ENCODE results near the gene SPATA2L.

DNA sequence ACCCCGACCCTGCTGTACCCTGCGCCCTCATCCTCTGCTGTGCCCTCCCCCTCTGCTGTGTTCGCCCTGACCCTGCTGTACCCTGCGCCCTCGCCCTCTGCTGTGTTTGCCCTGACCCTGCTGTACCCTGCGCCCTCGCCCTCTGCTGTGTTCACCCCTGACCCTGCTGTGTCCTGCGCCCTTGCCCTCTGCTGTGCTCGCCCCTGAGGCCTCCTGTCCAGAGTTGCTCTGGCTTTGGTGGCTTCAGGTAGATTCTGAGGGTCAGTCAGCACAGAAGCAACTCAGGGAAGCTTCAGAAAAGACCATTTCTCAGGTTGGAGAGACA lies 31.4 kb upstream of the SPATA2L start:
- TF ChIP-seq, protein P1, sequence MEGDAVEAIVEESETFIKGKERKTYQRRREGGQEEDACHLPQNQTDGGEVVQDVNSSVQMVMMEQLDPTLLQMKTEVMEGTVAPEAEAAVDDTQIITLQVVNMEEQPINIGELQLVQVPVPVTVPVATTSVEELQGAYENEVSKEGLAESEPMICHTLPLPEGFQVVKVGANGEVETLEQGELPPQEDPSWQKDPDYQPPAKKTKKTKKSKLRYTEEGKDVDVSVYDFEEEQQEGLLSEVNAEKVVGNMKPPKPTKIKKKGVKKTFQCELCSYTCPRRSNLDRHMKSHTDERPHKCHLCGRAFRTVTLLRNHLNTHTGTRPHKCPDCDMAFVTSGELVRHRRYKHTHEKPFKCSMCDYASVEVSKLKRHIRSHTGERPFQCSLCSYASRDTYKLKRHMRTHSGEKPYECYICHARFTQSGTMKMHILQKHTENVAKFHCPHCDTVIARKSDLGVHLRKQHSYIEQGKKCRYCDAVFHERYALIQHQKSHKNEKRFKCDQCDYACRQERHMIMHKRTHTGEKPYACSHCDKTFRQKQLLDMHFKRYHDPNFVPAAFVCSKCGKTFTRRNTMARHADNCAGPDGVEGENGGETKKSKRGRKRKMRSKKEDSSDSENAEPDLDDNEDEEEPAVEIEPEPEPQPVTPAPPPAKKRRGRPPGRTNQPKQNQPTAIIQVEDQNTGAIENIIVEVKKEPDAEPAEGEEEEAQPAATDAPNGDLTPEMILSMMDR (conservative IDR thresholded peaks at IDR 0.05), result no peak
- no peak for TF ChIP-seq ZFX (IDR thresholded peaks at IDR 0.05)

All from C4-2B (cell line).